GM23338 (cell line): ENCODE results near the gene CNMD. TPM values are rescaled to one million over a fixed set of nuclear protein-coding genes. Genes with fewer than 3 reads are reported as not detected.

Experiments used
- ATAC-seq: fragments of 200-7000 bp; cut with Tn5 transposase; 3 replicates; pipeline ENCODE4 v1.9.1; 2020
- DNase-seq: peaks from one replicate; pipeline ENCODE4 v3.0.0-alpha.2; 2015; ENCODE audit warnings: low spot score
- H2AFZ ChIP-seq: fragments of 200-600 bp; sonication (generic); 2 replicates; pipeline ENCODE4 v1.8.0; 2016; ENCODE audit warnings: antibody characterized with exemption, mild to moderate bottlenecking, moderate library complexity
- H3F3A ChIP-seq: fragments of 200-600 bp; sonication (generic); replicated peaks from 2 replicates; pipeline ENCODE4 v1.8.0; 2017; ENCODE audit warnings: antibody characterized with exemption, mixed run types, low read depth
- H3K27ac ChIP-seq: fragments of 200-600 bp; sonication (generic); 2 replicates; pipeline ENCODE4 v1.6.1; 2016; ENCODE audit warnings: low read depth
- H3K27me3 ChIP-seq: fragments of 200-600 bp; sonication (generic); 2 replicates; pipeline ENCODE4 v1.8.0; 2016; ENCODE audit warnings: mild to moderate bottlenecking, mixed run types, moderate library complexity; ENCODE audit not compliant: insufficient read depth
- H3K36me3 ChIP-seq: fragments of 200-600 bp; sonication (generic); 2 replicates; pipeline ENCODE4 v1.8.0; 2016; ENCODE audit warnings: mild to moderate bottlenecking; ENCODE audit not compliant: insufficient read depth
- H3K4me1 ChIP-seq: fragments of 200-600 bp; sonication (generic); 2 replicates; pipeline ENCODE4 v1.8.0; 2016; ENCODE audit warnings: mild to moderate bottlenecking, moderate library complexity; ENCODE audit not compliant: insufficient read depth
- H3K4me2 ChIP-seq: fragments of 200-600 bp; sonication (generic); 2 replicates; pipeline ENCODE4 v1.7.1; 2017; ENCODE audit warnings: mixed run types
- H3K4me3 ChIP-seq: fragments of 200-600 bp; sonication (generic); 2 replicates; pipeline ENCODE4 v1.6.1; 2016; ENCODE audit warnings: mixed run types
- H3K79me2 ChIP-seq: fragments of 200-600 bp; sonication (generic); replicated peaks from 2 replicates; pipeline ENCODE4 v1.8.0; 2017; ENCODE audit warnings: mild to moderate bottlenecking; ENCODE audit not compliant: insufficient read depth
- H3K9me2 ChIP-seq: fragments of 200-600 bp; sonication (generic); 2 replicates; pipeline ENCODE4 v1.8.0; 2017; ENCODE audit not compliant: insufficient read depth
- H4K20me1 ChIP-seq: fragments of 200-600 bp; sonication (generic); replicated peaks from 2 replicates; pipeline ENCODE4 v1.8.0; 2017; ENCODE audit warnings: mild to moderate bottlenecking; ENCODE audit not compliant: insufficient read depth
- H3K27ac Mint-ChIP-seq: 2 replicates; pipeline ENCODE4 v1.8.0; 2020; ENCODE audit warnings: inconsistent platforms, mild to moderate bottlenecking, moderate library complexity, mixed read lengths
- H3K27me3 Mint-ChIP-seq: 3 replicates; pipeline ENCODE4 v1.8.0; 2022; ENCODE audit warnings: low read depth, mild to moderate bottlenecking, moderate library complexity, mixed read lengths, inconsistent platforms; ENCODE audit not compliant: insufficient read depth, poor library complexity
- H3K36me3 Mint-ChIP-seq: 3 replicates; pipeline ENCODE4 v1.8.0; 2021; ENCODE audit warnings: low read depth, mild to moderate bottlenecking, inconsistent platforms, moderate library complexity, mixed read lengths
- H3K4me1 Mint-ChIP-seq: 3 replicates; pipeline ENCODE4 v1.8.0; 2020; ENCODE audit warnings: mild to moderate bottlenecking, inconsistent platforms, mixed read lengths
- H3K4me3 Mint-ChIP-seq: 3 replicates; pipeline ENCODE4 v1.8.0; 2021; ENCODE audit warnings: moderate library complexity, mild to moderate bottlenecking, inconsistent platforms, mixed read lengths
- H3K9me3 Mint-ChIP-seq: 3 replicates; pipeline ENCODE4 v1.8.0; 2020; ENCODE audit warnings: moderate library complexity, mild to moderate bottlenecking, inconsistent platforms, mixed read lengths
- CTCF ChIP-seq, 2 experiments: fragments of 200-600 bp in 1 of 2; sonication (generic) in 1 of 2; conservative IDR thresholded peaks; 2 replicates each; pipeline versions ENCODE4 v1.5.1 to v1.6.1; 2016 to 2017; ENCODE audit warnings: antibody characterized with exemption in 2 of 2, low read depth in 2 of 2, mild to moderate bottlenecking in 2 of 2, moderate library complexity in 1 of 2
- JUNB ChIP-seq: IDR thresholded peaks from one replicate; pipeline ENCODE4 v1.6.1; 2016; ENCODE audit warnings: antibody characterized with exemption; ENCODE audit not compliant: unreplicated experiment
- POLR2AphosphoS5 ChIP-seq: IDR thresholded peaks from 2 replicates; pipeline ENCODE4 v1.6.1; 2016; ENCODE audit warnings: antibody characterized with exemption, low read depth
- ZNF462 ChIP-seq: fragments of 250-450 bp; sonication (Bioruptor Pico); IDR thresholded peaks from 2 replicates; pipeline ENCODE4 v1.5.0; 2020; ENCODE audit warnings: mild to moderate bottlenecking, moderate library complexity
- polyA plus RNA-seq: library from polyadenylated mRNA; unstranded; fragments of >200 nt; fragmentation: Nextera tagmentation; extraction: Ambion mirVana; gene quantifications from 2 replicates; pipeline ENCODE4 v1.2.1, GENCODE V29; 2016
- total RNA-seq: library from RNA; depleted of rRNA; stranded (reverse); fragments of >200 nt; shearing (Covaris generic); gene quantifications from 2 replicates; pipeline ENCODE4 v1.2.3, GENCODE V29; 2014
- TF ChIP-seq, protein P1 (sequence below): IDR thresholded peaks from one replicate; pipeline ENCODE4 v1.6.1; 2018; ENCODE audit warnings: antibody characterized with exemption; ENCODE audit not compliant: unreplicated experiment

Gene CNMD
- total and polyA plus RNA-seq, 2 experiments from 2014 or later: 141 to 207 TPM

DNA sequence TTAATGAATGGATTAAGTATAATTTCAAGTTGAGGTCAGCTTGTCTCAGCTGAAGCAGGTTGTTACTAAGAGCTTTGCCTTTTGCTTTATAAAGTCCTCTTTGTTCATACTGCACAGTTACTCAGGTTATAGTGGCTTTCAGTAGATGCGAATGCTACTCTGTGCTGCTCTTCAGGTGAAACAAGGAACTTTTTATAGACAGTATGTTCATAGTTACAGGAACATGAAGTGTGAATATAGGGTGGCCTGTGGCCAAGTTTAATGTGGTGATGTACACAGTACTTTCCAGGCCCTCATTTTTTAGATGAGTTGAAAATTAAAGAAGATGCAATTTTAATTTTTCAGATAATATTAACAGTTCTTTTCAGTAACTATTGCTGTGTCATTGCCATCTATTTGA, 66.2 kb downstream of the CNMD start:
- 0 out of 3 replicates have a peak, but pooled peaks cover 2% of the 10 kb centered on the region for H3K4me1 Mint-ChIP-seq
- H3K36me3 Mint-ChIP-seq: peaks cover 28% of the 10 kb centered on the region
- TF ChIP-seq JUNB (no peak), POLR2AphosphoS5 (no peak), CTCF (conservative IDR thresholded peaks at IDR 0.05; ENCODE audit: low read depth in 2 of 2) (no peak)
- TF ChIP-seq, protein P1, sequence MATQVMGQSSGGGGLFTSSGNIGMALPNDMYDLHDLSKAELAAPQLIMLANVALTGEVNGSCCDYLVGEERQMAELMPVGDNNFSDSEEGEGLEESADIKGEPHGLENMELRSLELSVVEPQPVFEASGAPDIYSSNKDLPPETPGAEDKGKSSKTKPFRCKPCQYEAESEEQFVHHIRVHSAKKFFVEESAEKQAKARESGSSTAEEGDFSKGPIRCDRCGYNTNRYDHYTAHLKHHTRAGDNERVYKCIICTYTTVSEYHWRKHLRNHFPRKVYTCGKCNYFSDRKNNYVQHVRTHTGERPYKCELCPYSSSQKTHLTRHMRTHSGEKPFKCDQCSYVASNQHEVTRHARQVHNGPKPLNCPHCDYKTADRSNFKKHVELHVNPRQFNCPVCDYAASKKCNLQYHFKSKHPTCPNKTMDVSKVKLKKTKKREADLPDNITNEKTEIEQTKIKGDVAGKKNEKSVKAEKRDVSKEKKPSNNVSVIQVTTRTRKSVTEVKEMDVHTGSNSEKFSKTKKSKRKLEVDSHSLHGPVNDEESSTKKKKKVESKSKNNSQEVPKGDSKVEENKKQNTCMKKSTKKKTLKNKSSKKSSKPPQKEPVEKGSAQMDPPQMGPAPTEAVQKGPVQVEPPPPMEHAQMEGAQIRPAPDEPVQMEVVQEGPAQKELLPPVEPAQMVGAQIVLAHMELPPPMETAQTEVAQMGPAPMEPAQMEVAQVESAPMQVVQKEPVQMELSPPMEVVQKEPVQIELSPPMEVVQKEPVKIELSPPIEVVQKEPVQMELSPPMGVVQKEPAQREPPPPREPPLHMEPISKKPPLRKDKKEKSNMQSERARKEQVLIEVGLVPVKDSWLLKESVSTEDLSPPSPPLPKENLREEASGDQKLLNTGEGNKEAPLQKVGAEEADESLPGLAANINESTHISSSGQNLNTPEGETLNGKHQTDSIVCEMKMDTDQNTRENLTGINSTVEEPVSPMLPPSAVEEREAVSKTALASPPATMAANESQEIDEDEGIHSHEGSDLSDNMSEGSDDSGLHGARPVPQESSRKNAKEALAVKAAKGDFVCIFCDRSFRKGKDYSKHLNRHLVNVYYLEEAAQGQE: no peak
- Histone ChIP-seq H3K79me2 (peaks cover 58% of the 10 kb centered on the region), H4K20me1 (no peaks in the 10 kb centered on the region; the same call in 1 of the 2 replicates), H3K36me3 (peaks cover 11% of the 10 kb centered on the region), H3K9me2 (no peaks in the 10 kb centered on the region), H3K27me3 (no peaks in the 10 kb centered on the region), H2AFZ (no peak overlapping the region), H3K4me1 (no peaks in the 10 kb centered on the region), H3F3A (no peaks in the 10 kb centered on the region), H3K4me3 (no peak overlapping the region), H3K4me2 (no peak overlapping the region), H3K27ac (no peak overlapping the region)
- DNase-seq: no peak
- H3K4me3 Mint-ChIP-seq: no peak overlapping the region
- no peaks in the 10 kb centered on the region for H3K27me3 Mint-ChIP-seq
- H3K27ac Mint-ChIP-seq: no peak overlapping the region
- H3K9me3 Mint-ChIP-seq: no peaks in the 10 kb centered on the region
- ATAC-seq: no peak

DNA sequence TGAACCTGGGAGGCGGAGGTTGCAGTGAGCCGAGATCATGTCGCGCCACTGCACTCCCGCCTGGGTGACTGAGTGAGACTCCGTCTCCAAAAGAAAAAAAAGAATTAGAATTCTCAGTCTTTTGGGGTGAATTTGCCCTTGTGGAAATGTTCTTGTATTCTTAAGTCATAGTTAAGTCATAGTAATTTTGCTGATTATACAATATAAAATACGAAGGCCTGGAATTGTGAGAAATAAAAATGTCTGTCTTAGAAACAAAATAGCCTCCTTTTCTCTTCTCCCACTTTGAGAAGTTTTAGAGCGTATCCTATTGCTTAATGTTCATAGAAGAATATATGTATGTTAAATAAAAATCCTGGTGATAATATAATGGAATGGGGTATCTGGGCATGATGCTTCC, 68.9 kb downstream of the CNMD start:
- Mint-ChIP-seq H3K4me1 (peaks cover 2% of the 10 kb centered on the region; the same call in 2 of the 3 replicates), H3K27ac (no peak overlapping the region), H3K9me3 (no peaks in the 10 kb centered on the region), H3K4me3 (no peak overlapping the region), H3K36me3 (peaks cover 39% of the 10 kb centered on the region), H3K27me3 (no peaks in the 10 kb centered on the region)
- Histone ChIP-seq H3K36me3 (peaks cover 16% of the 10 kb centered on the region; the same call in 1 of the 2 replicates), H3K27ac (no peak overlapping the region), H4K20me1 (no peaks in the 10 kb centered on the region), H3K9me2 (no peaks in the 10 kb centered on the region), H3F3A (no peaks in the 10 kb centered on the region), H3K4me1 (no peaks in the 10 kb centered on the region), H3K79me2 (peaks cover 50% of the 10 kb centered on the region), H3K4me3 (no peak overlapping the region), H3K27me3 (no peaks in the 10 kb centered on the region), H2AFZ (no peak overlapping the region), H3K4me2 (no peak overlapping the region)
- ATAC-seq: no peak
- no peak for DNase-seq
- TF ChIP-seq ZNF462 (CRISPR knock-in tag) (no peak), CTCF (conservative IDR thresholded peaks at IDR 0.05; ENCODE audit: low read depth in 2 of 2) (no peak)
